ENCODE results near the gene MYOF.
A peak's percentile ranks its signal among the peaks of the same experiment; 100 is the strongest.
"Not testable (repeated sequence)": the region's sequence is repeated elsewhere in the genome, so short reads cannot be mapped to it uniquely, and the experiment has no call there.

The MYOF gene

GRCh38 chr10:93290661-93291354 lies 191.3 kb downstream of the MYOF start:
- DNase-seq, result no peak

- DNase-seq, result peak; percentile 63
Observed at GRCh38 chr10:93288679-93289634, 193.2 kb downstream of the MYOF start.

- no peak for DNase-seq
Observed at GRCh38 chr10:93287775-93288174, 194.4 kb downstream of the MYOF start.

GRCh38 chr10:93284246-93284645 lies 197.9 kb downstream of the MYOF start:
- DNase-seq, result not testable (repeated sequence)

- no peak for DNase-seq
Observed at GRCh38 chr10:93281367-93281720, 200.8 kb downstream of the MYOF start.

GRCh38 chr10:93280699-93281366 lies 201.3 kb downstream of the MYOF start:
- DNase-seq, result no peak

GRCh38 chr10:93280121-93280698 lies 201.9 kb downstream of the MYOF start:
- DNase-seq, result no peak

GRCh38 chr10:93277360-93277759 lies 204.8 kb downstream of the MYOF start:
- DNase-seq, result no peak

GRCh38 chr10:93274419-93274818 lies 207.7 kb downstream of the MYOF start:
- DNase-seq, result no peak

- DNase-seq, result no peak
Observed at GRCh38 chr10:93272884-93273675, 209.1 kb downstream of the MYOF start.

- no peak for DNase-seq
Observed at GRCh38 chr10:93271347-93271746, 210.8 kb downstream of the MYOF start.

- DNase-seq, result no peak
Observed at GRCh38 chr10:93269281-93269680, 212.9 kb downstream of the MYOF start.

- no peak for DNase-seq
Observed at GRCh38 chr10:93268021-93268420, 214.1 kb downstream of the MYOF start.

- no peak for DNase-seq
Observed at GRCh38 chr10:93267521-93267920, 214.6 kb downstream of the MYOF start.

GRCh38 chr10:93266858-93267257 lies 215.3 kb downstream of the MYOF start:
- no peak for DNase-seq

GRCh38 chr10:93261961-93262610 lies 220.0 kb downstream of the MYOF start:
- DNase-seq, result no peak

GRCh38 chr10:93261089-93261488 lies 221.0 kb downstream of the MYOF start:
- no peak for DNase-seq

GRCh38 chr10:93259126-93259525 lies 223.0 kb downstream of the MYOF start:
- DNase-seq, result no peak
